Muscle layer of colon (tissue), 2 donors: ENCODE data around the gene SLC29A1.
A peak's percentile ranks its signal among the peaks of the same experiment; 100 is the strongest.
"Not testable (repeated sequence)": the region's sequence is repeated elsewhere in the genome, so short reads cannot be mapped to it uniquely, and the experiment has no call there.

ENCODE experiments used
- H3K27ac ChIP-seq: one replicate; pipeline ENCODE4 v1.7.0; 2013; ENCODE audit warnings: low read depth, mild to moderate bottlenecking, low read length, moderate library complexity
- H3K27me3 ChIP-seq, 2 donors: one replicate each; pipeline ENCODE4 v1.7.0; 2013; ENCODE audit warnings: low read length in 2 of 2, mild to moderate bottlenecking in 2 of 2; ENCODE audit not compliant: insufficient read depth in 2 of 2, control insufficient read depth in 1 of 2
- H3K36me3 ChIP-seq: one replicate; pipeline ENCODE4 v1.7.0; 2013; ENCODE audit warnings: mild to moderate bottlenecking, low read length; ENCODE audit not compliant: insufficient read depth
- H3K4me1 ChIP-seq: one replicate; pipeline ENCODE4 v1.7.0; 2013; ENCODE audit warnings: mild to moderate bottlenecking, low read length; ENCODE audit not compliant: insufficient read depth
- H3K4me3 ChIP-seq, 2 donors: one replicate each; pipeline ENCODE4 v1.7.0; 2013; ENCODE audit warnings: low read length in 2 of 2, low read depth in 1 of 2, mild to moderate bottlenecking in 1 of 2, moderate library complexity in 1 of 2
- H3K9ac ChIP-seq: one replicate; pipeline ENCODE4 v1.7.0; 2013; ENCODE audit warnings: low read length
- H3K9me3 ChIP-seq: one replicate; pipeline ENCODE4 v1.7.0; 2013; ENCODE audit warnings: mild to moderate bottlenecking, low read length
- donor health status: abdominal sarcoma.
- donor health status: Adenocarcinoma of cecum.

Gene SLC29A1

DNA sequence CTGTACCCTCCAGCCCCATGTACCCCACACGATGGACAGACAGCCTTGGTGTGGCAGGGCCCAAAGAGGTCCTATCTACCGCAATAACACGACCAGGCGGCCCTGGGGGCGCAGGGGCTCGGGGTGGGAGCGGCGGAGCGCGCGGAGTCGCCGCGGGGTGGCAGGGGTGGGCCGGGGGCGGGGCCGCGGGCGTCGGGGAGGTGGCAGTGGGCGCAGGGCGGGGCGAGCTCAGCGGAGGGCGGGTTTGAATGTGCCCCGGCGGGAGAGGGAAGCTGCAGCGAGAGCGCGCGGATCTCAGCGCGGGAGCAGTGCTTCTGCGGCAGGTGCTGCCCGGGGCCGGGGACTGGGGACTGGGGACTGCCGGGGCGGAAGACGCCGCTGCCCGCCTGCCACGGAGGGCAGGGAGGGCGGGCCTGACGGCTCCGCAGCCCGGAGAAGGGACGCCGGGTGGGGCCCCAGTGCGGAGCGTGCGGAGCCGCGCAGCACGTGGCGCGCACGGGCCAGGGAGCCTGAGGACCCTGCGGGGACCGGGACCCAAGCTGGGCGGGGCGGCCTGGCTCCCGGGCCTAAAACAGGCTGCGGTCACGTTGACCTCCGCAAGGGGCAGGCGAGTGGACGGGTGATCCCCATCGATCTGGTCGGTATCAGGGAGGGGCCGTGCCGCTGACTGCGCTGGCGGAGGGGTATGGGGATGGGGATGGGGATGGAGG, at the start of gene SLC29A1:
Gene SLC29A1, plus strand, starts transcription at position 277 of the 710 bp plus-strand sequence. CDS start 3,719 bp downstream, outside the sequence.
- no peaks in the 10 kb centered on the region for H3K9me3 ChIP-seq
- peak within 1 kb of the TSS; percentile 66 for H3K9ac ChIP-seq
- H3K36me3 ChIP-seq, result no peaks in the 10 kb centered on the region
- peak within 1 kb of the TSS; percentile 58 to 71 for H3K4me3 ChIP-seq
- peak within 1 kb of the TSS; percentile 70 for H3K27ac ChIP-seq
- H3K27me3 ChIP-seq, result no peaks in the 10 kb centered on the region
- H3K4me1 ChIP-seq, result peaks cover 78% of the 10 kb centered on the region

DNA sequence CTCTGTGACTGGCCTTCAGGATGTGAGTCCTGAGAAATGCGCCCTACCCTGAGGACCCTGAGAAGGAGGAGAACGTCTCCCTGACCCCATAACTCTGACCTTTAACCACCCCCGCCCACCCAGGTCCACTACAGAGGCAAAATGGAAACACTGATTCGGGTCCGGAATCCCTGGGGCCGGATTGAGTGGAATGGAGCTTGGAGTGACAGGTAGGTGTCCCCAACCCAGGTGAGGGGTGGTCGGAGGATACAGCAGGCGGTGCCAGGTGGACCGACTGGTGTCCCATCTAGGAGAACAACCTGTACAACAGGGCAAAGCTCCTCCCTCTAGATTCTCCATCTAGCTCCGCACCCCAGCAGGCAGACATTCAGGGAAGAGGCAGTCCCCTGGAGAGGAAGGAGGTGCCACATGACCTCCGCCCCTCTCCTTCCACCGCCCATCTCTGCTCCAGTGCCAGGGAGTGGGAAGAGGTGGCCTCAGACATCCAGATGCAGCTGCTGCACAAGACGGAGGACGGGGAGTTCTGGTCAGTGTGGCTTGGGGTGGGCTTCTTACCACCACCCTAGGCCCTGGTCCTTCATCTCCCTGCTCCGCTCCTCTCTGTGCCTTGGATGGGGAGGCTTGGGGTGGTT, 47.1 kb upstream of the SLC29A1 start:
- Histone ChIP-seq H3K27ac (no peak overlapping the region), H3K9me3 (no peaks in the 10 kb centered on the region), H3K9ac (no peak overlapping the region)

DNA sequence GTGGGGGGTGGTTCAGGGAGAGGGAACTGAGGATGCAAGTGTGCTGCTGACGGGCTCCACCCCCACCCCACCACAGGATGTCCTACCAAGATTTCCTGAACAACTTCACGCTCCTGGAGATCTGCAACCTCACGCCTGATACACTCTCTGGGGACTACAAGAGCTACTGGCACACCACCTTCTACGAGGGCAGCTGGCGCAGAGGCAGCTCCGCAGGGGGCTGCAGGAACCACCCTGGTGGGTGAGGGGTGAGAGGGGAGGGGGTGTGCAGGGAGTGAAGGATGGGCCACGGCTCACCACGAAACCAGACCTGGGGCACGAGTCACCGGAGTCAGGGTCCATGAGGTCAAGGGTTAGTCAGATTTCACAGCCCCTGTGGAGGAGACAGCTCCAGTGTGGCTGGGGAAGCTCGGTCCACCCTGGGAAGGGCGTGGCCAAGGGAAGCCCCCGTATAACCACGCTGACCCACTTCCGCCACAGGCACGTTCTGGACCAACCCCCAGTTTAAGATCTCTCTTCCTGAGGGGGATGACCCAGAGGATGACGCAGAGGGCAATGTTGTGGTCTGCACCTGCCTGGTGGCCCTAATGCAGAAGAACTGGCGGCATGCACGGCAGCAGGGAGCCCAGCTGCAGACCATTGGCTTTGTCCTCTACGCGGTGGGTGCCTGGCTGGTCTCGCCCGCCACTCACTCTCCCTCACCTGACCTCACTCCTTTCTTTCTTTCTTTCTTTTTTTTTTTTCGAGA, 46.5 kb upstream of the SLC29A1 start:
- H3K27ac ChIP-seq, result no peak overlapping the region
- no peak overlapping the region for H3K9ac ChIP-seq
- H3K27me3 ChIP-seq, result no peaks in the 10 kb centered on the region

More for the DNA sequence above, 47.1 kb upstream of the SLC29A1 start:
- Histone ChIP-seq H3K4me3 (no peak overlapping the region), H3K27me3 (no peaks in the 10 kb centered on the region), H3K4me1 (peaks cover 8% of the 10 kb centered on the region), H3K36me3 (no peaks in the 10 kb centered on the region)

DNA sequence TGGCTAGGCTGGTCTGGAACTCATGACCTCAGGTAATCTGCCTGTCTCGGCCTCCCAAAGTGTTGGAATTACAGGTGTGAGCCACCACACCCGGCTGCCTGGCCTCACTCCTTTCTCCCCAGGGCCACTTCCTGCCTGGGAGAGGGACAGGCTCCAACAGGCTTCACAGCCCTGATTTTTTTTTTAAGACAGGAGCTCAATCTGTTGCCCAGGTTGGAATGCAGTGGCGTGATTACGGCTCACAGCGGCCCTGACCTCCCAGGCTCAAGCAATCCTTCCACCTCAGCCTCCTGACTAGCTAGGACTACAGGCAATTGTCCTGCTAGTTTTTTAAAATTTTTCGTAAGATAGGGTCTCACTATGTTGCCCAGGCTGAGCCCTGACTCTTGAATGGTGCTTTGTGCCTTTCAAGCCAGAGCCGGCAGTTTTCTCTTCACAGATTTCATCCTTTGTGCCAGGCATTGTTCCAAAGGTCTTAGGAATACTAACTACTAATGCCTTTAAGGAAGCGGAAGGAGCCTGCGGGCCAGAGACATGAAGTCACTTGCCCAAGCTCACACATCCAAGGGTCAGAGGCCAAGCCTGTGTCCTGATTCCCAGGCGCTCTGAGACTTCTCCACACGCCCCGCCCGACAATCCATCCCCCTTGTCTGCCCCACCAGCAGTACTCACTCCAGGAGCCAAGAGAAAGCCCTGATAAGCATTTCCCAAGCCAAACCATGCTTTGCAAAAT, 45.5 kb upstream of the SLC29A1 start:
- no peak overlapping the region for H3K4me3 ChIP-seq
- no peaks in the 10 kb centered on the region for H3K27me3 ChIP-seq
- H3K36me3 ChIP-seq, result no peaks in the 10 kb centered on the region
- H3K9ac ChIP-seq, result no peak overlapping the region
- H3K27ac ChIP-seq, result no peak overlapping the region
- H3K4me1 ChIP-seq, result peaks cover 3% of the 10 kb centered on the region
- no peaks in the 10 kb centered on the region for H3K9me3 ChIP-seq

More for the DNA sequence above, 46.5 kb upstream of the SLC29A1 start:
- peaks cover 8% of the 10 kb centered on the region for H3K4me1 ChIP-seq
- no peaks in the 10 kb centered on the region for H3K9me3 ChIP-seq
- no peaks in the 10 kb centered on the region for H3K36me3 ChIP-seq
- no peak overlapping the region for H3K4me3 ChIP-seq

DNA sequence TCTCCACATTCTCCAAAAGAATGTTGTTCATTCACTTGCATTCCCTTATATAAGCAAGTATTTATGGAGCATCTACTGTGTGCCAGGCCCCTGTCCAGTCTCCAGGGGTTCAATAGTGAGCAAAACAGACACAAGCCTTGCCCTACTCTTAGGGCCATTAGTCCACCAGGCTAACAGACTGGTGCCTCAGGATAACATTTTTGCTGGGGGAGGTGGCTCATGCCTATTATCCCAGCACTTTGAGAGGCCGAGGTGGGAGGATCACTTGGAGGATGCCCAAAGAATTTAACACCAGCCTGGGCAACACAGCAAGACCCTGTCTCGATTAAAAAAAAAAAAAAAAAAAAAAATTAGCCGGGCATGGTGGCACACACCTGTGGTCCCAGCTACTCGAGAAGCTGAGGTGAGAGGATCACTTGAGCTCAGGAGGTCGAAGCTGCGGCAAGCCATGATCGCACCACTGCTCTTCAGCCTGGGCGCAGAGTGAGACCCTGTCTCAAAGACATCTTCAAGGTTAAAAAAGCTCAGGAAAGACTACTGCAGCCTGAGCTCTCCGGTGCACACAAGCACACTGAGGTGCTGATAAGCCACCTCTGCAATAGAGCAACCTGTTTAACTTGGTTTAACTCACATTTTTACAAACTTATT, 44.8 kb upstream of the SLC29A1 start:
- no peak overlapping the region for H3K4me3 ChIP-seq
- H3K27ac ChIP-seq, result no peak overlapping the region
- no peaks in the 10 kb centered on the region for H3K9me3 ChIP-seq
- no peaks in the 10 kb centered on the region for H3K27me3 ChIP-seq
- H3K36me3 ChIP-seq, result no peaks in the 10 kb centered on the region
- no peak overlapping the region for H3K9ac ChIP-seq
- no peaks in the 10 kb centered on the region for H3K4me1 ChIP-seq

DNA sequence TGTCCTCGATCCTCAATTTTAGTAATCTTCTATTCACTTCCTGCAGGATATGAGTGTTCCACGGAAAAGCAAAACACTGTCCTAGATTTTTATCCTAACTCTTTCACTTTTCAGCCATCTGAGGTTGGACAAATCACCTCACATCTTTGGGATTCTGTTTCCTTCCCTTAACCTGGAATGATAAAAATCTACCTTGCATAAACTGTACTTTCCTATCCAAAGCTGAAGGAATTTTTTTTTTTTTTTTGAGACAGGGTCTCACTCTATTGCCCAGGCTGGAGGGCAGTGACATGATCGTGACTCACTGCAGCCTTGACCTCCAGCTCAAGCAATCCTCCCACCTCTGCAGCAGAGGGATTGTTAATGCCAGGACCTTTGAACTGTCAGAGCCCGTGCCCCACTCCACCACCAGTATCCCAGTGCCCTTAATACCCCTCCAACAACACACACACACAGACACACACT, 44.3 kb upstream of the SLC29A1 start:
- Histone ChIP-seq H3K9me3 (no peaks in the 10 kb centered on the region), H3K27me3 (no peaks in the 10 kb centered on the region), H3K36me3 (no peaks in the 10 kb centered on the region), H3K27ac (no peak overlapping the region), H3K9ac (no peak overlapping the region), H3K4me1 (no peaks in the 10 kb centered on the region), H3K4me3 (no peak overlapping the region)

DNA sequence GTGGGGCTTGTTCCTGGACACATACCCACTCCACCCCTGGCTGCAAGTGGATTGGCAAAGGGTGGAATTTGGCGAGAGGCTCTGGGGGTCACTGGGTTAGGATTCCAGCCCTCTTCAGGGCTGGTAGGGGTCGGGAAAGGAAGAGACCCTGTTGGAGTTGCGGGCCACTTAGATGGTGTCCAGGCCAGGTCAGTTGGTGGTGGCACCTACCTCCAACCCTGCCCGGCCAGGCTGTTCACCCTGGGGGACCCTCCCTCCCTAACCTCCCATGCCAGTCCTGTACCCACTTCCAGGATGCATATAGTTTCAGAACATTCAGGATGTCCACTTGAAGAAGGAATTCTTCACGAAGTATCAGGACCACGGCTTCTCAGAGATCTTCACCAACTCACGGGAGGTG, 43.7 kb upstream of the SLC29A1 start:
- H3K27ac ChIP-seq, result no peak overlapping the region
- no peaks in the 10 kb centered on the region for H3K9me3 ChIP-seq
- no peaks in the 10 kb centered on the region for H3K36me3 ChIP-seq
- no peaks in the 10 kb centered on the region for H3K27me3 ChIP-seq
- H3K4me1 ChIP-seq, result no peaks in the 10 kb centered on the region
- no peak overlapping the region for H3K9ac ChIP-seq
- no peak overlapping the region for H3K4me3 ChIP-seq

DNA sequence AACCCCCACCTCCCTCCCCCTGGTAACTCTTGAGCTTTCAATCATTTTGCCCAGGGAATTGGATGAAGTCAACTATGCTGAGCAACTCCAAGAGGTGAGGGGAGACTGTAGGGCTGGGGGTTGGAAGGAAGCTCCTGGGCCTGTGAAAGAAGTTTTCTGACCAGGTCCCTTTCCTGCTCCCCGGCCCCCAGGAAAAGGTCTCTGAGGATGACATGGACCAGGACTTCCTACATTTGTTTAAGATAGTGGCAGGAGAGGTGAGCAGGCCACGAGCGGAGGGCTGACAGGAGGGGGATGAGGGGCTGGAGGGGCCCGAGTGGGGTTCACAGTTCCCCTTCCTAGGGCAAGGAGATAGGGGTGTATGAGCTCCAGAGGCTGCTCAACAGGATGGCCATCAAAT, 43.0 kb upstream of the SLC29A1 start:
- Histone ChIP-seq H3K9ac (no peak overlapping the region), H3K27ac (no peak overlapping the region), H3K9me3 (no peaks in the 10 kb centered on the region), H3K27me3 (no peaks in the 10 kb centered on the region), H3K4me3 (no peak overlapping the region), H3K36me3 (no peaks in the 10 kb centered on the region), H3K4me1 (no peaks in the 10 kb centered on the region)

DNA sequence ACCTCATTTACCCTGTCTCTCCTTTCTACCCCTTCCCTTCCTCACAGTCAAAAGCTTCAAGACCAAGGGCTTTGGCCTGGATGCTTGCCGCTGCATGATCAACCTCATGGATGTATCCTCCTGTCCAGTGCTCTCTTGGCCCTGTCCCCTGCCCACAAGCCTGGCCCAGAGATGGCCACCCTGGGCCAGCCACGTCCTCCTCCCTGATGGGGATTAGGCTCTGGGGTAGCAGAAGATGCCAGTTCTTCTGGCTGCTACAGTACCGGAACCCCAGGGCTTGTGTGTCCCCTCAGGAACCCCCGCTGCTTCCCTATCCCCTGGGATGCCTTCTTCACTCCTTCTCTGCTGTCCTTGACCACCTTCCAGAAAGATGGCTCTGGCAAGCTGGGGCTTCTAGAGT, 42.5 kb upstream of the SLC29A1 start:
- Histone ChIP-seq H3K4me3 (no peak overlapping the region), H3K27ac (no peak overlapping the region), H3K36me3 (no peaks in the 10 kb centered on the region), H3K27me3 (no peaks in the 10 kb centered on the region), H3K9me3 (no peaks in the 10 kb centered on the region), H3K9ac (no peak overlapping the region), H3K4me1 (no peaks in the 10 kb centered on the region)

DNA sequence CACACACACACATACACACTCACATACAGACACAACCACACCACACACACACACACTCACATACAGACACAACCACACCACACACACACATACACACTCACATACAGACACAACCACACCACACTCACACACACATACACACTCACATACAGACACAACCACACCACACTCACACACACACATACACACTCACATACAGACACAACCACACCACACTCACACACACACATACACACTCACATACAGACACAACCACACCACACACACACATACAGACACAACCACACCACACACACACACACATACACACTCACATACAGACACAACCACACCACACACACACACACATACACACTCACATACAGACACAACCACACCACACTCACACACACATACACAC, 41.6 kb upstream of the SLC29A1 start:
- not testable (repeated sequence) for H3K27ac ChIP-seq, H3K9me3 ChIP-seq, H3K27me3 ChIP-seq, H3K36me3 ChIP-seq, H3K9ac ChIP-seq, H3K4me1 ChIP-seq, H3K4me3 ChIP-seq
